Germinal center (tissue), 1 donor: ENCODE data around the gene KSR2.

Experiments
- DNase-seq: peaks from one replicate; pipeline ENCODE4 v3.0.0; 2012; ENCODE audit warnings: mixed read lengths, low spot score

Gene KSR2

GRCh38 chr12:117404203-117404853 is 564.5 kb downstream of the KSR2 start:
- no peak for DNase-seq

- DNase-seq = no peak
Measured at GRCh38 chr12:117403586-117404139, 565.1 kb downstream of the KSR2 start.
